Stimulated activated CD8-positive, alpha-beta memory T cell treated with anti-CD3 and anti-CD28 coated beads, Interleukin-7, amount 100 ng/mL, for 1 hour (primary cell): ENCODE data around the gene ALKBH8.
"Not testable (repeated sequence)": the region's sequence is repeated elsewhere in the genome, so short reads cannot be mapped to it uniquely, and the experiment has no call there.

Experiments used
- DNase-seq, 2 donors: peaks; one replicate each; pipeline ENCODE4 v3.0.0-alpha.2; 2020; ENCODE audit warnings: low read depth in 2 of 2

The ALKBH8 gene

GRCh38 chr11:107579169-107579568, 13.6 kb upstream of the ALKBH8 start:
- DNase-seq: not testable (repeated sequence)

- DNase-seq: no peak
Measured at GRCh38 chr11:107577346-107577711, 11.8 kb upstream of the ALKBH8 start.

GRCh38 chr11:107576497-107577345, 11.2 kb upstream of the ALKBH8 start:
- DNase-seq: not testable (repeated sequence)

- no peak for DNase-seq
Measured at GRCh38 chr11:107573438-107573837, 7.9 kb upstream of the ALKBH8 start.

GRCh38 chr11:107570015-107570414, 4.5 kb upstream of the ALKBH8 start:
- DNase-seq: no peak

- no peak for DNase-seq
Measured at GRCh38 chr11:107567739-107568335, 2.3 kb upstream of the ALKBH8 start.

- no peak for DNase-seq
Measured at GRCh38 chr11:107566569-107566968, 1.0 kb upstream of the ALKBH8 start.

GRCh38 chr11:107565955-107566501, 493 bp upstream of the ALKBH8 start:
- DNase-seq: not testable (repeated sequence)

GRCh38 chr11:107564877-107565218, 687 bp downstream of the ALKBH8 start:
- no peak for DNase-seq

GRCh38 chr11:107563702-107564101, 1.8 kb downstream of the ALKBH8 start:
- DNase-seq: no peak

- DNase-seq: no peak
Measured at GRCh38 chr11:107562647-107563208, 2.8 kb downstream of the ALKBH8 start.

GRCh38 chr11:107561688-107562087, 3.8 kb downstream of the ALKBH8 start:
- DNase-seq: no peak

GRCh38 chr11:107550304-107550703, 15.2 kb downstream of the ALKBH8 start:
- DNase-seq: no peak

GRCh38 chr11:107549954-107550285, 15.6 kb downstream of the ALKBH8 start:
- DNase-seq: no peak

- no peak for DNase-seq
Measured at GRCh38 chr11:107549253-107549953, 16.1 kb downstream of the ALKBH8 start.

GRCh38 chr11:107547961-107548360, 17.6 kb downstream of the ALKBH8 start:
- no peak for DNase-seq

GRCh38 chr11:107545101-107545514, 20.4 kb downstream of the ALKBH8 start:
- DNase-seq: no peak

- DNase-seq: no peak
Measured at GRCh38 chr11:107538821-107539220, 26.7 kb downstream of the ALKBH8 start.

GRCh38 chr11:107538239-107538638, 27.3 kb downstream of the ALKBH8 start:
- no peak for DNase-seq

GRCh38 chr11:107537155-107537554, 28.4 kb downstream of the ALKBH8 start:
- DNase-seq: not testable (repeated sequence)

GRCh38 chr11:107526197-107526596, 39.3 kb downstream of the ALKBH8 start:
- no peak for DNase-seq

GRCh38 chr11:107508858-107509244, 56.7 kb downstream of the ALKBH8 start:
- DNase-seq: no peak
